ENCODE measurements around the gene NCF4. TPM values are rescaled to one million over a fixed set of nuclear protein-coding genes. Genes with fewer than 3 reads are reported as not detected.

The NCF4 gene
- total and polyA plus RNA-seq, 9 of the 15 experiments (the other 6 are each of a cell fraction or from before 2014, with no cell fraction given), result 0.04 to 0.95 (median 0.33) TPM

- TF ChIP-seq HMGXB4 (CRISPR knock-in tag; IDR thresholded peaks at IDR 0.05) (no peak), TCF7L2 (IDR thresholded peaks at IDR 0.05; ENCODE audit: low read depth, low read length) (no peak), SP1 (CRISPR knock-in tag; IDR thresholded peaks at IDR 0.05) (no peak), GTF2B (IDR thresholded peaks at IDR 0.05; ENCODE audit: extremely low read depth, insufficient read length) (no peak), ZNF224 (CRISPR knock-in tag; IDR thresholded peaks at IDR 0.05) (no peak), SNIP1 (IDR thresholded peaks at IDR 0.05; ENCODE audit: low read depth) (no peak), PURB (CRISPR knock-in tag; IDR thresholded peaks at IDR 0.05; ENCODE audit: low read depth) (no peak)
Measured at GRCh38 chr22:36874309-36874696, 13.5 kb downstream of the NCF4 start (continued).

- Histone ChIP-seq H3K27ac (ENCODE audit: extremely low read depth, low read depth, low read length) (no peak overlapping the region), H3K4me1 (replicated peaks in 1 of 2; ENCODE audit: control insufficient read depth in 2 of 2, insufficient read depth in 2 of 2, low read length in 2 of 2) (0 out of 5 replicates have a peak, but pooled peaks cover 0 to 2% of the 10 kb centered on the region in 2 experiments), H3K9ac (ENCODE audit: insufficient read depth in 1 of 2, low read depth in 2 of 2, low read length in 2 of 2) (no peak overlapping the region), H3K9me3 (replicated peaks; ENCODE audit: control insufficient read depth, insufficient read depth, low read depth, low read length) (no peaks in the 10 kb centered on the region), H3K9me1 (ENCODE audit: control insufficient read depth, insufficient read depth, low read length) (no peaks in the 10 kb centered on the region), H3K27me3 (ENCODE audit: control insufficient read depth in 2 of 2, insufficient read depth in 2 of 2, low read length in 2 of 2) (peaks cover 4 to 21% of the 10 kb centered on the region in 2 experiments; a peak in 3 of 5 replicates), H4K20me1 (replicated peaks; ENCODE audit: control insufficient read depth, insufficient read depth, low read length) (no peaks in the 10 kb centered on the region), H2AFZ (ENCODE audit: low read depth, low read length) (no peak overlapping the region), H3K36me3 (ENCODE audit: control insufficient read depth, insufficient read depth, low read length) (no peaks in the 10 kb centered on the region), H3K79me2 (ENCODE audit: control insufficient read depth, insufficient read depth, low read length) (no peaks in the 10 kb centered on the region), H3K4me2 (ENCODE audit: insufficient read depth, low read length) (no peak overlapping the region), H3K4me3 (no peak overlapping the region)
- in situ Hi-C loops (cut with MboI), result no loop called here
- FAIRE-seq (no peak), ATAC-seq (no peak), DNase-seq (ENCODE audit: extremely low read depth in 1 of 4, low spot score in 3 of 4) (no peak)
- 31% methylated on average over 8 of the region's 9 CpGs for WGBS (ENCODE audit: insufficient coverage, low coverage, missing lambda C conversion rate)
- ChIA-PET CTCF (ENCODE audit: low intra/inter-chr PET ratio) (no interaction called here), POLR2A (no interaction called here)
- intact Hi-C loops (cut with micrococcal nuclease), result loop anchor here (5.0 to 10.0 kb wide), 2 partner anchors 103 to 170 kb away; no protein-coding TSS in a partner anchor
- BruUV-seq (replicated peaks), result no TSS peak
- TF ChIP-seq ARID1B (IDR thresholded peaks at IDR 0.05) (no peak), UBTF (IDR thresholded peaks at IDR 0.05; ENCODE audit: borderline replicate concordance in 1 of 2, low read depth in 2 of 2, low read length in 2 of 2) (no peak), POLR3A (IDR thresholded peaks at IDR 0.05; ENCODE audit: borderline replicate concordance, extremely low read depth, insufficient read depth, insufficient read length) (no peak), ZBTB2 (IDR thresholded peaks at IDR 0.05) (no peak), POLR2AphosphoS5 (IDR thresholded peaks at IDR 0.05; ENCODE audit: control insufficient read depth, insufficient read depth, low read depth, low read length) (no peak), ZNF785 (CRISPR knock-in tag; IDR thresholded peaks at IDR 0.05) (no peak), NR2F6 (CRISPR knock-in tag; IDR thresholded peaks at IDR 0.05) (no peak)
Measured at GRCh38 chr22:36874736-36875135, 13.9 kb downstream of the NCF4 start.

All from K562 (cell line).